ENCODE data around the gene KRT6A. TPM values are rescaled to one million over a fixed set of nuclear protein-coding genes. Genes with fewer than 3 reads are reported as not detected.

Gene KRT6A
- total and polyA plus RNA-seq, 2 of the 8 experiments (the other 6 are each of a cell fraction or from before 2014, with no cell fraction given) = 0.11 TPM; not detected in 1

- TF ChIP-seq CHD7 (IDR thresholded peaks at IDR 0.05; ENCODE audit: insufficient replicate concordance, low read length) = no peak
- no peak for TF ChIP-seq RXRA (IDR thresholded peaks at IDR 0.05; ENCODE audit: insufficient read depth, low read depth, low read length)
- no peak for TF ChIP-seq PHF8 (conservative IDR thresholded peaks at IDR 0.05; ENCODE audit: low read depth, low read length)
- TF ChIP-seq SP1 (IDR thresholded peaks at IDR 0.05; ENCODE audit: low read depth, low read length) = no peak
- TF ChIP-seq MAFK (IDR thresholded peaks at IDR 0.05; ENCODE audit: low read depth, low read length) = no peak
- TF ChIP-seq SP4 (IDR thresholded peaks at IDR 0.05; ENCODE audit: low read length) = no peak
- no peak for TF ChIP-seq CHD2 (IDR thresholded peaks at IDR 0.05; ENCODE audit: low read length)
- no peak for TF ChIP-seq ATF2 (IDR thresholded peaks at IDR 0.05; ENCODE audit: low read length)
- TF ChIP-seq HDAC6 (IDR thresholded peaks at IDR 0.05; ENCODE audit: low read depth, low read length) = no peak
- no peak for TF ChIP-seq YY1 (IDR thresholded peaks at IDR 0.05; ENCODE audit: low read depth, low read length)
Observed at GRCh38 chr12:52521568-52522266, 28.7 kb upstream of the KRT6A start (continued).
